HCT116 (cell line): ENCODE measurements around the gene COPS2. TPM values are rescaled to one million over a fixed set of nuclear protein-coding genes. Genes with fewer than 3 reads are reported as not detected.

ENCODE experiments used
- ATAC-seq: fragments of 200-7000 bp; cut with Tn5 transposase; 2 replicates; pipeline ENCODE4 v1.9.1; 2020; ENCODE audit warnings: mild to moderate bottlenecking, moderate library complexity
- BruUV-seq: library from RNA; stranded (reverse); fragments of 400-500 nt; replicated peaks from 2 replicates; lab custom pipeline; 2021; lab: Mats Ljungman, UMichigan
- CTCF ChIA-PET: fragments of 300-600 bp; sonication (Branson Sonifier 250); formaldehyde crosslinking; loops from one replicate; lab custom pipeline; 2021; ENCODE audit warnings: antibody characterized with exemption; lab: Charles Lee
- POLR2A ChIA-PET: fragments of 300-600, 350-600 bp; sonication (Branson Sonifier 250); formaldehyde crosslinking; loops from one replicate; lab custom pipeline; 2021; ENCODE audit warnings: antibody characterized with exemption; lab: Charles Lee
- RAD21 ChIA-PET, 2 experiments: fragments of 300-600 bp; sonication (Branson Sonifier 250); formaldehyde crosslinking; loops; one replicate each; lab custom pipeline; 2023; ENCODE audit warnings: low total read pairs in 2 of 2; ENCODE audit not compliant: uncharacterized antibody in 2 of 2, unreplicated experiment in 2 of 2, low non-redundant PET in 1 of 2; lab: Charles Lee
- DNase-seq: peaks from one replicate; pipeline ENCODE4 v3.0.0-alpha.2; 2010; ENCODE audit warnings: low read depth, low spot score
- H2AFZ ChIP-seq: fragments of 200-600 bp; shearing (Covaris generic), sonication (generic); 2 replicates; pipeline ENCODE4 v1.6.1; 2017; ENCODE audit warnings: low read depth, mixed run types, mixed read lengths, antibody characterized with exemption, low read length; ENCODE audit not compliant: poor library complexity, severe bottlenecking
- H3K27ac ChIP-seq: 2 replicates; pipeline ENCODE4 v1.5.1; 2012; ENCODE audit warnings: low read depth, low read length
- H3K27me3 ChIP-seq: fragments of 200-600 bp; sonication (generic); 2 replicates; pipeline ENCODE4 v1.6.1; 2016; ENCODE audit warnings: mixed run types, low read length, mixed read lengths; ENCODE audit not compliant: insufficient read depth
- H3K36me3 ChIP-seq, 2 experiments: fragments of 200-500 bp in 1 of 2; fragments of 200-600 bp in 1 of 2; sonication (Bioruptor generic) in 1 of 2; sonication (generic) in 1 of 2; 2 replicates each; pipeline versions ENCODE4 v1.5.1 to v1.6.1; 2014 to 2016; ENCODE audit warnings: low read length in 2 of 2, inconsistent platforms in 1 of 2, mixed read lengths in 1 of 2, mixed run types in 1 of 2; ENCODE audit not compliant: insufficient read depth in 2 of 2, control insufficient read depth in 1 of 2
- H3K4me1 ChIP-seq, 2 experiments: fragments of 200-600 bp in 1 of 2; sonication (generic) in 1 of 2; 2 replicates each; pipeline versions ENCODE4 v1.5.1 to v1.6.1; 2012 to 2017; ENCODE audit warnings: low read length in 2 of 2, inconsistent platforms in 1 of 2, mild to moderate bottlenecking in 1 of 2, mixed read lengths in 1 of 2, mixed run types in 1 of 2, moderate library complexity in 1 of 2; ENCODE audit not compliant: insufficient read depth in 2 of 2, control insufficient read depth in 1 of 2
- H3K4me2 ChIP-seq: fragments of 200-600 bp; sonication (generic); 2 replicates; pipeline ENCODE4 v1.6.1; 2017; ENCODE audit warnings: mixed run types, low read length, mixed read lengths
- H3K4me3 ChIP-seq, 2 experiments: fragments of 200-600 bp in 1 of 2; sonication (generic) in 1 of 2; replicated peaks in 1 of 2; 2 replicates each; pipeline ENCODE4 v1.5.1; 2011 to 2016; ENCODE audit warnings: low read length in 2 of 2, control low read depth in 1 of 2, low read depth in 1 of 2, mild to moderate bottlenecking in 1 of 2, mixed read lengths in 1 of 2, mixed run types in 1 of 2
- H3K79me2 ChIP-seq: fragments of 200-600 bp; sonication (generic); 2 replicates; pipeline ENCODE4 v1.6.1; 2017; ENCODE audit warnings: mild to moderate bottlenecking, mixed run types, low read length, moderate library complexity, mixed read lengths; ENCODE audit not compliant: insufficient read depth
- H3K9ac ChIP-seq: fragments of 200-600 bp; sonication (generic); 2 replicates; pipeline ENCODE4 v1.6.1; 2016; ENCODE audit warnings: low read length, mixed read lengths
- H3K9me2 ChIP-seq: fragments of 200-600 bp; sonication (generic), shearing (Covaris generic); 2 replicates; pipeline ENCODE4 v1.6.1; 2017; ENCODE audit warnings: mixed run types, mild to moderate bottlenecking, moderate library complexity; ENCODE audit not compliant: insufficient read depth
- H3K9me3 ChIP-seq, 2 experiments: fragments of 200-500 bp in 1 of 2; fragments of 200-600 bp in 1 of 2; sonication (Bioruptor generic) in 1 of 2; sonication (generic) in 1 of 2; 2 replicates each; pipeline ENCODE4 v1.6.1; 2014 to 2017; ENCODE audit warnings: low read length in 2 of 2, mixed read lengths in 2 of 2, inconsistent platforms in 1 of 2, low read depth in 1 of 2, mild to moderate bottlenecking in 1 of 2, mixed run types in 1 of 2, moderate library complexity in 1 of 2; ENCODE audit not compliant: control insufficient read depth in 1 of 2, insufficient read depth in 1 of 2
- H4K20me1 ChIP-seq: fragments of 200-600 bp; sonication (generic), shearing (Covaris generic); 2 replicates; pipeline ENCODE4 v1.6.1; 2017; ENCODE audit warnings: mixed run types, mild to moderate bottlenecking, moderate library complexity; ENCODE audit not compliant: insufficient read depth
- CBX3 ChIP-seq: IDR thresholded peaks from 2 replicates; pipeline ENCODE4 v1.6.1; 2012; ENCODE audit warnings: low read depth
- CEBPB ChIP-seq: IDR thresholded peaks from 2 replicates; pipeline ENCODE4 v1.6.1; 2012; ENCODE audit warnings: low read depth
- CTCF ChIP-seq, 3 experiments: fragments of 200-600 bp in 1 of 3; sonication (generic) in 1 of 3; IDR thresholded peaks in 2 of 3; conservative IDR thresholded peaks in 1 of 3; 2 replicates each; pipeline ENCODE4 v1.5.1; 2012 to 2017; ENCODE audit warnings: low read depth in 2 of 3, low read length in 2 of 3, antibody characterized with exemption in 1 of 3, borderline replicate concordance in 1 of 3, control low read depth in 1 of 3, mild to moderate bottlenecking in 1 of 3, mixed read lengths in 1 of 3, mixed run types in 1 of 3, moderate library complexity in 1 of 3; ENCODE audit not compliant: insufficient read depth in 1 of 3
- ELF1 ChIP-seq: IDR thresholded peaks from 2 replicates; pipeline ENCODE4 v1.6.1; 2012; ENCODE audit warnings: low read depth, borderline replicate concordance
- EZH2phosphoT487 ChIP-seq: fragments of 200-600 bp; IDR thresholded peaks from 2 replicates; pipeline ENCODE4 v1.6.1; 2018; ENCODE audit warnings: antibody characterized with exemption, borderline replicate concordance
- JUND ChIP-seq: IDR thresholded peaks from 2 replicates; pipeline ENCODE4 v1.6.1; 2012
- POLR2AphosphoS5 ChIP-seq: IDR thresholded peaks from 2 replicates; pipeline ENCODE4 v1.6.1; 2011; ENCODE audit warnings: mild to moderate bottlenecking, low read depth, low read length, moderate library complexity
- RAD21 ChIP-seq: IDR thresholded peaks from 2 replicates; pipeline ENCODE4 v1.6.1; 2012; ENCODE audit warnings: low read depth, mild to moderate bottlenecking
- SRF ChIP-seq: IDR thresholded peaks from 2 replicates; pipeline ENCODE4 v1.6.1; 2012; ENCODE audit warnings: low read depth
- ZBTB33 ChIP-seq: IDR thresholded peaks from 2 replicates; pipeline ENCODE4 v1.6.1; 2011; ENCODE audit warnings: mild to moderate bottlenecking, low read length, moderate library complexity; ENCODE audit not compliant: insufficient replicate concordance; ENCODE audit errors: extremely low read depth
- ZNF274 ChIP-seq: fragments of 200-500 bp; sonication (Bioruptor generic); IDR thresholded peaks from 2 replicates; pipeline ENCODE4 v1.6.1; 2014; ENCODE audit warnings: mild to moderate bottlenecking, low read depth, low read length, inconsistent platforms
- intact Hi-C: fragments of 100-400 bp; cut with micrococcal nuclease; formaldehyde crosslinking; loops from 2 replicates; pipeline ENCODE4 v1.10.0; 2022
- total RNA-seq: library from RNA; stranded (reverse); gene quantifications from one replicate; pipeline ENCODE4 v1.2.1, GENCODE V29; 2021; ENCODE audit not compliant: unreplicated experiment

COPS2 gene
- total RNA-seq, 1 experiment from 2014 or later, result 93.6 TPM

GRCh38 chr15:49103002-49103401 is 52.4 kb downstream of the COPS2 start:
- Histone ChIP-seq H3K27ac (no peak overlapping the region), H3K4me2 (no peak overlapping the region), H3K9me3 (no peaks in the 10 kb centered on the region), H2AFZ (no peak overlapping the region), H3K4me3 (no peak overlapping the region), H3K79me2 (no peaks in the 10 kb centered on the region), H3K9me2 (no peaks in the 10 kb centered on the region), H3K36me3 (peaks cover 4 to 10% of the 10 kb centered on the region in 2 experiments; a peak in 1 of 4 replicates), H3K27me3 (no peaks in the 10 kb centered on the region), H3K9ac (no peak overlapping the region), H4K20me1 (no peaks in the 10 kb centered on the region), H3K4me1 (no peaks in the 10 kb centered on the region)
- no peak for DNase-seq
- BruUV-seq, result no TSS peak
- ChIA-PET RAD21 (no interaction called here), CTCF (no interaction called here), POLR2A (no interaction called here)
- ATAC-seq, result no peak
- intact Hi-C loops, result no loop called here
- TF ChIP-seq RAD21 (no peak), POLR2AphosphoS5 (no peak), CTCF (IDR thresholded peaks at IDR 0.05 in 2 of 3, conservative IDR thresholded peaks at IDR 0.05 in 1 of 3; ENCODE audit: borderline replicate concordance in 1 of 3, insufficient read depth in 1 of 3, low read depth in 2 of 3, low read length in 2 of 3) (no peak), ELF1 (no peak), EZH2phosphoT487 (no peak), ZNF274 (no peak), CEBPB (no peak), JUND (no peak), CBX3 (no peak), ZBTB33 (no peak), SRF (no peak)
